GM23248 (cell line): ENCODE measurements around the gene TRMT2A. TPM values are rescaled to one million over a fixed set of nuclear protein-coding genes. Genes with fewer than 3 reads are reported as not detected.

Experiments used
- DNase-seq: peaks from one replicate; pipeline ENCODE4 v3.0.0-alpha.2; 2015
- H2AFZ ChIP-seq: fragments of 200-600 bp; sonication (generic); 2 replicates; pipeline ENCODE4 v1.6.1; 2016; ENCODE audit warnings: antibody characterized with exemption
- H3F3A ChIP-seq: fragments of 200-600 bp; sonication (generic); 2 replicates; pipeline ENCODE4 v1.6.1; 2016; ENCODE audit warnings: mild to moderate bottlenecking, antibody characterized with exemption, mixed run types; ENCODE audit not compliant: insufficient read depth
- H3K27ac ChIP-seq: fragments of 200-600 bp; sonication (generic); 2 replicates; pipeline ENCODE4 v1.5.1; 2016; ENCODE audit warnings: mild to moderate bottlenecking
- H3K27me3 ChIP-seq: fragments of 200-600 bp; sonication (generic); replicated peaks from 2 replicates; pipeline ENCODE4 v1.6.1; 2016; ENCODE audit warnings: mild to moderate bottlenecking; ENCODE audit not compliant: insufficient read depth
- H3K36me3 ChIP-seq: fragments of 200-600 bp; sonication (generic); 2 replicates; pipeline ENCODE4 v1.6.1; 2016; ENCODE audit warnings: low read depth, mild to moderate bottlenecking
- H3K4me1 ChIP-seq: fragments of 200-600 bp; sonication (generic); 2 replicates; pipeline ENCODE4 v1.6.1; 2016; ENCODE audit warnings: mild to moderate bottlenecking; ENCODE audit not compliant: insufficient read depth
- H3K4me2 ChIP-seq: fragments of 200-600 bp; sonication (generic); one replicate; pipeline ENCODE4 v1.6.1; 2016; ENCODE audit warnings: mild to moderate bottlenecking; ENCODE audit not compliant: unreplicated experiment
- H3K4me3 ChIP-seq: fragments of 200-600 bp; sonication (generic); 2 replicates; pipeline ENCODE4 v1.5.1; 2016; ENCODE audit warnings: mild to moderate bottlenecking
- H3K79me2 ChIP-seq: fragments of 200-600 bp; sonication (generic); 2 replicates; pipeline ENCODE4 v1.6.1; 2016; ENCODE audit warnings: mild to moderate bottlenecking; ENCODE audit not compliant: insufficient read depth
- H3K9ac ChIP-seq: fragments of 200-600 bp; sonication (generic); 2 replicates; pipeline ENCODE4 v1.6.1; 2016; ENCODE audit warnings: mild to moderate bottlenecking
- H3K9me2 ChIP-seq: fragments of 200-600 bp; sonication (generic); 2 replicates; pipeline ENCODE4 v1.6.1; 2016; ENCODE audit warnings: mixed run types, mild to moderate bottlenecking, moderate library complexity; ENCODE audit not compliant: insufficient read depth
- H3K9me3 ChIP-seq: fragments of 200-600 bp; sonication (generic); one replicate; pipeline ENCODE4 v1.6.1; 2017; ENCODE audit warnings: low read depth
- H4K20me1 ChIP-seq: fragments of 200-600 bp; sonication (generic); 2 replicates; pipeline ENCODE4 v1.6.0; 2016; ENCODE audit not compliant: insufficient read depth
- EZH2 ChIP-seq: fragments of 200-600 bp; sonication (generic); IDR thresholded peaks from 2 replicates; pipeline ENCODE4 v1.6.1; 2018; ENCODE audit warnings: antibody characterized with exemption, mild to moderate bottlenecking; ENCODE audit not compliant: insufficient read depth, poor library complexity, severe bottlenecking
- EZH2phosphoT487 ChIP-seq: fragments of 200-600 bp; sonication (generic); IDR thresholded peaks from 2 replicates; pipeline ENCODE4 v1.6.1; 2018; ENCODE audit warnings: antibody characterized with exemption, moderate library complexity, mild to moderate bottlenecking, low read depth; ENCODE audit not compliant: insufficient read depth
- WGBS, 2 experiments: methylation state at CpG; one replicate each; pipeline ENCODE4 v1.1.6; 2015 to 2017; ENCODE audit warnings: low lambda C conversion rate in 2 of 2, low coverage in 1 of 2; ENCODE audit errors: missing lambda C conversion rate in 2 of 2; 5-methylcytosine and 5-hydroxymethylcytosine counted together
- in situ Hi-C: fragments of 300-500 bp; cut with MboI; formaldehyde crosslinking; loops from 2 replicates; pipeline ENCODE4 v1.15.0; 2020
- polyA plus RNA-seq: library from polyadenylated mRNA; unstranded; fragments of >200 nt; fragmentation: Nextera tagmentation; extraction: Ambion mirVana; gene quantifications from 2 replicates; pipeline ENCODE4 v1.2.1, GENCODE V29; 2016
- total RNA-seq: library from RNA; depleted of rRNA; stranded (reverse); fragments of >200 nt; shearing (Covaris generic); gene quantifications from 2 replicates; pipeline ENCODE4 v1.2.3, GENCODE V29; 2014

TRMT2A gene
- total and polyA plus RNA-seq, 2 experiments from 2014 or later, result 42.2 to 72.0 TPM

GRCh38 chr22:20066617-20067383 is 50.2 kb downstream of the TRMT2A start:
- Histone ChIP-seq H3K36me3 (no peaks in the 10 kb centered on the region), H4K20me1 (no peaks in the 10 kb centered on the region), H3K79me2 (no peaks in the 10 kb centered on the region), H3K4me3 (no peak overlapping the region), H3K27me3 (no peaks in the 10 kb centered on the region), H3K9ac (no peak overlapping the region), H3K9me2 (no peaks in the 10 kb centered on the region), H3F3A (no peaks in the 10 kb centered on the region), H3K4me2 (no peak overlapping the region), H3K27ac (no peak overlapping the region), H3K9me3 (no peaks in the 10 kb centered on the region), H2AFZ (no peak overlapping the region), H3K4me1 (no peaks in the 10 kb centered on the region)
- WGBS, 2 experiments, result 89 to 90% methylated on average over 11 of the region's 11 CpGs
- no peak for DNase-seq
- TF ChIP-seq EZH2phosphoT487, result no peak
- TF ChIP-seq EZH2, result no peak
- in situ Hi-C loops, result no loop called here

DNA sequence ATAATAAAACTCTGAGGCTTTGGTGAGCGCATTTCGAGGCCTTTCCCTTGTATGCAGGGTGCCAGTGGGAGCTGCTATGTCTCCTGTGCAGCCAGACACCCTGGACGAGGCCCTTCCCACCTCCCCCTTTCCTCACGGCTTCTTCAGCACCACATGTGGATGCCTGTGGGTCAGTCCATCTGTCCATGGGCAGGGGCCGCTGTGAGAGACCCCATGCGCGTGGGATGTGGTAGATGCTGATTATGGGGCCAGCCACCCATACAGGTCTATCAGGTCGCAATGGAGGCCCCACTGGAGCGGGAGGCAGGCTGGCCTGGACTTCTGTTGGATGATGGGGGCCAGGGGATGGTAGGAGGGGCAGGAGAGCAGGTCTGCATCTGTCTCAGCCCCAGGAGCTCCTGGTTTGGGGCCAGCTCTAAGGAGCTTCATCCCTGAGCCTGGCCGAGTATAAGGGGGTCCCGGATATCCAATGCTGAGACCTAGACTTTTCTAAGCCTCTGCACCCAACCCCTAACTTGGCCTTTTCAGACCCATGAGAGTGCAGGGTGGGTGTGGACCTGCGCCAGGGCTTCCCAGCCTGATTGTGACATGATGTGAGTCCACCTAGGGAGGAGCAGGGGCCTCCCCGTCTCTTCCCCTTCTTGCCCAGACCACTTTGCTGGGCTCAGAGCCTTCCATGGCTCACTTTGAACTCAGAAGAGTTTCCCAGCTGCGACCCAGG is 51.0 kb downstream of the TRMT2A start:
- H3K79me2 ChIP-seq, result no peaks in the 10 kb centered on the region
- 82 to 87% methylated on average over 14 of the region's 14 CpGs for WGBS, 2 experiments

DNA sequence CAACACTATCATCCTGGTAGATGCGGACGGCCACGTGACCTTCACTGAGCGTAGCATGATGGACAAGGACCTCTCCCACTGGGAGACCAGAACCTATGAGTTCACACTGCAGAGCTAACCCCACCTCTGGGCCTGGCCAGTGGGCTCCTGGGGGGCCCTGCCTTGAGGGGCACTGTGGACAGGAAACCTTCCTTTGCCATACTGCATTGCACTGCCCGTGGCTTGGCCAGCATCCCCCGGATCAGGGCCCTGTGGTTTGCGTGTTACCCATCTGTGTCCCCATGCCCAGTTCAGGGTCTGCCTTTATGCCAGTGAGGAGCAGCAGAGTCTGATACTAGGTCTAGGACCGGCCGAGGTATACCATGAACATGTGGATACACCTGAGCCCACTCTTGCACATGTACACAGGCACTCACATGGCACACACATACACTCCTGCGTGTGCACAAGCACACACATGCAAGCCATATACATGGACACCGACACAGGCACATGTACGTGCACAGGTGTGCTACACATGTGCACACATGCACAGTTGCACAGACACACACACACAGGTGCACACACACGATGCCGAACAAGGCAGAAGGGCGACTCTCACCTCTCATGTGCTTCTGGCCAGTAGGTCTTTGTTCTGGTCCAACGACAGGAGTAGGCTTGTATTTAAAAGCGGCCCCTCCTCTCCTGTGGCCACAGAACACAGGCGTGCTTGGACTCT is 52.3 kb downstream of the TRMT2A start:
- no peak overlapping the region for H3K27ac ChIP-seq
- no peaks in the 10 kb centered on the region for H3K27me3 ChIP-seq
- no peaks in the 10 kb centered on the region for H3K9me2 ChIP-seq
- no peaks in the 10 kb centered on the region for H4K20me1 ChIP-seq
- no peaks in the 10 kb centered on the region for H3K36me3 ChIP-seq
- no peak overlapping the region for H3K4me2 ChIP-seq
- no peaks in the 10 kb centered on the region for H3K9me3 ChIP-seq
- in situ Hi-C loops, result no loop called here
- H3K4me3 ChIP-seq, result no peak overlapping the region
- no peaks in the 10 kb centered on the region for H3K4me1 ChIP-seq
- no peak overlapping the region for H2AFZ ChIP-seq
- no peak overlapping the region for H3K9ac ChIP-seq
- WGBS, 2 experiments, result 90 to 92% methylated on average over 18 of the region's 18 CpGs
- TF ChIP-seq EZH2, result no peak
- no peak for TF ChIP-seq EZH2phosphoT487
- H3K79me2 ChIP-seq, result no peaks in the 10 kb centered on the region
- H3F3A ChIP-seq, result no peaks in the 10 kb centered on the region
- no peak for DNase-seq

More for the DNA sequence above, 51.0 kb downstream of the TRMT2A start:
- H3K9me3 ChIP-seq, result no peaks in the 10 kb centered on the region
- no peaks in the 10 kb centered on the region for H3K9me2 ChIP-seq
- H3K9ac ChIP-seq, result no peak overlapping the region
- no peak overlapping the region for H3K4me3 ChIP-seq
- no peak overlapping the region for H3K27ac ChIP-seq
- H3F3A ChIP-seq, result no peaks in the 10 kb centered on the region
- in situ Hi-C loops, result no loop called here
- H3K36me3 ChIP-seq, result no peaks in the 10 kb centered on the region
- H3K27me3 ChIP-seq, result no peaks in the 10 kb centered on the region
- H3K4me1 ChIP-seq, result no peaks in the 10 kb centered on the region
- no peaks in the 10 kb centered on the region for H4K20me1 ChIP-seq
- DNase-seq, result no peak
- TF ChIP-seq EZH2phosphoT487, result no peak
- no peak for TF ChIP-seq EZH2
- no peak overlapping the region for H3K4me2 ChIP-seq
- H2AFZ ChIP-seq, result no peak overlapping the region

GRCh38 chr22:20064140-20064480 is 52.9 kb downstream of the TRMT2A start:
- Histone ChIP-seq H3K27me3 (no peaks in the 10 kb centered on the region), H3F3A (no peaks in the 10 kb centered on the region), H3K9me2 (no peaks in the 10 kb centered on the region), H3K36me3 (no peaks in the 10 kb centered on the region), H3K4me1 (no peaks in the 10 kb centered on the region), H3K79me2 (no peaks in the 10 kb centered on the region), H3K4me3 (no peak overlapping the region), H3K4me2 (no peak overlapping the region), H3K9me3 (no peaks in the 10 kb centered on the region), H3K9ac (no peak overlapping the region), H3K27ac (no peak overlapping the region), H4K20me1 (no peaks in the 10 kb centered on the region), H2AFZ (no peak overlapping the region)
- no peak for DNase-seq
- in situ Hi-C loops, result no loop called here
- TF ChIP-seq EZH2phosphoT487, result no peak
- TF ChIP-seq EZH2, result no peak
- 94 to 100% methylated on average over 2 to 3 of the region's 3 CpGs for WGBS, 2 experiments
